AG10803 (cell line): ENCODE results near the gene TLR10.
"Not testable (repeated sequence)": the region's sequence is repeated elsewhere in the genome, so short reads cannot be mapped to it uniquely, and the experiment has no call there.

ENCODE experiments used
- DNase-seq: peaks from one replicate; pipeline ENCODE4 v3.0.0; 2010; ENCODE audit warnings: low read depth
- H3K4me3 ChIP-seq: 2 replicates; pipeline ENCODE4 v1.5.1; 2011; ENCODE audit warnings: mild to moderate bottlenecking, low read length, control low read depth
- CTCF ChIP-seq: conservative IDR thresholded peaks from 2 replicates; pipeline ENCODE4 v1.5.1; 2011; ENCODE audit warnings: mild to moderate bottlenecking, low read length, control low read depth, inconsistent platforms

TLR10 gene

GRCh38 chr4:38820329-38821061 lies 37.7 kb upstream of the TLR10 start:
- DNase-seq, result no peak
- TF ChIP-seq CTCF, result no peak
- no peak overlapping the region for H3K4me3 ChIP-seq

GRCh38 chr4:38819569-38819968 lies 36.8 kb upstream of the TLR10 start:
- no peak for TF ChIP-seq CTCF
- no peak for DNase-seq
- H3K4me3 ChIP-seq, result no peak overlapping the region

GRCh38 chr4:38818441-38818976 lies 35.7 kb upstream of the TLR10 start:
- H3K4me3 ChIP-seq, result no peak overlapping the region
- no peak for TF ChIP-seq CTCF
- DNase-seq, result no peak

- no peak overlapping the region for H3K4me3 ChIP-seq
- DNase-seq, result no peak
- no peak for TF ChIP-seq CTCF
These were observed 33.3 kb upstream of the TLR10 start for GRCh38 chr4:38815885-38816782.

GRCh38 chr4:38814386-38814785 lies 31.6 kb upstream of the TLR10 start:
- no peak overlapping the region for H3K4me3 ChIP-seq
- TF ChIP-seq CTCF, result no peak
- no peak for DNase-seq

- no peak for DNase-seq
- no peak for TF ChIP-seq CTCF
These were observed 28.5 kb upstream of the TLR10 start for GRCh38 chr4:38811297-38811696.

GRCh38 chr4:38807462-38807861 lies 24.7 kb upstream of the TLR10 start:
- not testable (repeated sequence) for DNase-seq, H3K4me3 ChIP-seq

More at GRCh38 chr4:38811297-38811696, 28.5 kb upstream of the TLR10 start:
- no peak overlapping the region for H3K4me3 ChIP-seq

GRCh38 chr4:38806251-38806650 lies 23.5 kb upstream of the TLR10 start:
- DNase-seq, H3K4me3 ChIP-seq: not testable (repeated sequence)
